A549 (cell line): ENCODE data around the gene STX8. TPM values are rescaled to one million over a fixed set of nuclear protein-coding genes. Genes with fewer than 3 reads are reported as not detected.

Source experiments
- ATAC-seq, 2 experiments: fragments of 200-7000 bp in 1 of 2; fragments of >200 bp in 1 of 2; cut with Nextera tagmentation in 1 of 2; cut with Tn5 transposase in 1 of 2; 3 replicates each; pipeline versions ENCODE4 v1.8.0 to v1.9.1; 2018 to 2020; ENCODE audit warnings: mild to moderate bottlenecking in 1 of 2, moderate library complexity in 1 of 2
- CTCF ChIA-PET: fragments of 300-600 bp; sonication (Branson Sonifier 250); formaldehyde crosslinking; extraction: SDS; loops from one replicate; lab custom pipeline; 2021; ENCODE audit warnings: antibody characterized with exemption, inconsistent platforms; lab: Yijun Ruan, JAX
- POLR2A ChIA-PET: fragments of 350-600 bp; formaldehyde crosslinking; extraction: SDS; loops from one replicate; lab custom pipeline; 2021; ENCODE audit warnings: antibody characterized with exemption, inconsistent platforms; lab: Yijun Ruan, JAX
- DNase-seq, 2 experiments: peaks; one replicate each; pipeline versions ENCODE4 v3.0.0 to v3.0.0-alpha.2; 2011 to 2016; ENCODE audit warnings: low read depth in 1 of 2, low spot score in 1 of 2
- FAIRE-seq: peaks from 2 replicates; lab custom pipeline; 2011; peaks lifted over from hg19 to GRCh38; lab: Jason Lieb, UNC
- H3K27ac ChIP-seq, 2 experiments: fragments of >200 bp; sonication (Bioruptor Twin); formaldehyde crosslinking; 3 replicates each; pipeline ENCODE4 v1.5.1; 2016 to 2017
- H3K4me1 ChIP-seq: fragments of >200 bp; sonication (Bioruptor Twin); formaldehyde crosslinking; 3 replicates; pipeline ENCODE4 v1.6.1; 2016
- H3K4me2 ChIP-seq: fragments of >200 bp; sonication (Bioruptor Twin); formaldehyde crosslinking; 3 replicates; pipeline ENCODE4 v1.6.1; 2016
- H3K4me3 ChIP-seq: fragments of >200 bp; sonication (Bioruptor Twin); formaldehyde crosslinking; 3 replicates; pipeline ENCODE4 v1.5.1; 2016
- H3K9me3 ChIP-seq: fragments of >200 bp; sonication (Bioruptor Twin); formaldehyde crosslinking; 3 replicates; pipeline ENCODE4 v1.6.1; 2016
- CHD4 ChIP-seq: fragments of 200-600 bp; sonication (generic); IDR thresholded peaks from 2 replicates; pipeline ENCODE4 v1.6.1; 2016; ENCODE audit warnings: antibody characterized with exemption, mild to moderate bottlenecking, borderline replicate concordance
- FOSB ChIP-seq: fragments of 250-450 bp; sonication (Bioruptor Pico); IDR thresholded peaks from 2 replicates; pipeline ENCODE4 v1.5.0; 2020; ENCODE audit warnings: mild to moderate bottlenecking, moderate library complexity
- HEYL ChIP-seq: fragments of 250-450 bp; sonication (Bioruptor Pico); IDR thresholded peaks from 2 replicates; pipeline ENCODE4 v1.8.0; 2021; ENCODE audit warnings: mild to moderate bottlenecking, moderate library complexity
- HOXB13 ChIP-seq: fragments of 250-450 bp; sonication (Bioruptor Pico); IDR thresholded peaks from 2 replicates; pipeline ENCODE4 v1.5.0; 2020; ENCODE audit warnings: low read depth, mild to moderate bottlenecking, moderate library complexity
- JUN ChIP-seq, 2 experiments: fragments of >200 bp; sonication (Bioruptor Twin); formaldehyde crosslinking; IDR thresholded peaks; 2 replicates in 1 of 2; 3 replicates in 1 of 2; pipeline ENCODE4 v1.6.1; 2016 to 2017
- JUNB ChIP-seq: fragments of >200 bp; sonication (Bioruptor Twin); formaldehyde crosslinking; IDR thresholded peaks from 2 replicates; pipeline ENCODE4 v1.6.1; 2016
- KDM1A ChIP-seq: fragments of 200-600 bp; sonication (generic); IDR thresholded peaks from 2 replicates; pipeline ENCODE4 v1.6.1; 2016; ENCODE audit warnings: low read depth, mild to moderate bottlenecking
- KDM5A ChIP-seq: fragments of 200-600 bp; sonication (generic); IDR thresholded peaks from 2 replicates; pipeline ENCODE4 v1.6.1; 2016; ENCODE audit warnings: antibody characterized with exemption, mild to moderate bottlenecking
- MAZ ChIP-seq: fragments of 150-350 bp; IDR thresholded peaks from 2 replicates; pipeline ENCODE4 v1.6.1; 2014; ENCODE audit warnings: antibody characterized with exemption, low read depth, low read length, borderline replicate concordance
- MYC ChIP-seq: IDR thresholded peaks from 2 replicates; pipeline ENCODE4 v1.6.1; 2012; ENCODE audit warnings: mild to moderate bottlenecking, inconsistent platforms, low read length, improper control_type of control experiment, borderline replicate concordance
- NR3C1 ChIP-seq: fragments of >200 bp; sonication (Bioruptor Twin); formaldehyde crosslinking; IDR thresholded peaks from 3 replicates; pipeline ENCODE4 v1.6.1; 2017
- PHF8 ChIP-seq: fragments of 200-600 bp; sonication (generic); IDR thresholded peaks from 2 replicates; pipeline ENCODE4 v1.6.1; 2016; ENCODE audit warnings: low read depth, mild to moderate bottlenecking, antibody characterized with exemption, moderate library complexity, borderline replicate concordance
- POLR2A ChIP-seq: IDR thresholded peaks from 2 replicates; pipeline ENCODE4 v1.6.1; 2012; ENCODE audit warnings: mild to moderate bottlenecking, low read length
- POLR2AphosphoS2 ChIP-seq: conservative IDR thresholded peaks from 2 replicates; pipeline ENCODE4 v1.6.1; 2012; ENCODE audit warnings: low read length, improper control_type of control experiment, inconsistent platforms
- RARB ChIP-seq: fragments of 250-450 bp; sonication (Bioruptor Pico); IDR thresholded peaks from 2 replicates; pipeline ENCODE4 v1.8.0; 2021; ENCODE audit warnings: mild to moderate bottlenecking, moderate library complexity
- RNF2 ChIP-seq: fragments of 200-600 bp; sonication (generic); IDR thresholded peaks from 2 replicates; pipeline ENCODE4 v1.6.1; 2016; ENCODE audit warnings: low read depth, mild to moderate bottlenecking, antibody characterized with exemption, moderate library complexity, borderline replicate concordance
- SMC3 ChIP-seq: fragments of >200 bp; sonication (Bioruptor Twin); formaldehyde crosslinking; IDR thresholded peaks from 3 replicates; pipeline ENCODE4 v1.6.1; 2018; ENCODE audit warnings: inconsistent platforms
- SREBF2 ChIP-seq: fragments of 450-650 bp; IDR thresholded peaks from 2 replicates; pipeline ENCODE4 v1.6.1; 2014; ENCODE audit warnings: mild to moderate bottlenecking, moderate library complexity
- TP53 ChIP-seq: fragments of 250-450 bp; sonication (Bioruptor Pico); IDR thresholded peaks from 2 replicates; pipeline ENCODE4 v1.5.0; 2021; ENCODE audit warnings: mild to moderate bottlenecking, moderate library complexity
- ZSCAN20 ChIP-seq: fragments of 250-450 bp; sonication (Bioruptor Pico); IDR thresholded peaks from 2 replicates; pipeline ENCODE4 v1.8.0; 2022; ENCODE audit warnings: mild to moderate bottlenecking, moderate library complexity
- WGBS: methylation state at CpG from one replicate; pipeline ENCODE4 v1.1.6; 2017; ENCODE audit errors: missing lambda C conversion rate; 5-methylcytosine and 5-hydroxymethylcytosine counted together
- polyA plus RNA-seq, 4 experiments: library from polyadenylated mRNA; depleted of rRNA in 3 of 4; stranded (reverse); fragments of >200 nt; fragmentation: RNase III in 1 of 4; extraction: RNeasy Plus Mini Kit Qiagen cat#74134 plus additional on column Dnase treatment in 1 of 4; gene quantifications; 2 replicates in 3 of 4; 3 replicates in 1 of 4; pipeline ENCODE4 v1.2.3, GENCODE V29; 2011 to 2017
- TF ChIP-seq, protein P1 (sequence below): fragments of 450-650 bp; IDR thresholded peaks from 2 replicates; pipeline ENCODE4 v1.6.1; 2014; ENCODE audit warnings: antibody characterized with exemption
- TF ChIP-seq, protein P2 (sequence below): fragments of 250-450 bp; sonication (Bioruptor Pico); IDR thresholded peaks from 2 replicates; pipeline ENCODE4 v1.5.0; 2020; ENCODE audit warnings: low read depth, mild to moderate bottlenecking, moderate library complexity
- TF ChIP-seq, protein P3 (sequence below): IDR thresholded peaks from 2 replicates; pipeline ENCODE4 v1.6.1; 2012
- TF ChIP-seq, protein P4 (sequence below): fragments of 150-350 bp; IDR thresholded peaks from 2 replicates; pipeline ENCODE4 v1.6.1; 2014; ENCODE audit warnings: low read depth, mild to moderate bottlenecking, low read length

The STX8 gene
- polyA plus RNA-seq, 2 of the 4 experiments (the other 2 are of a cell fraction): 93.6 to 168 TPM

DNA sequence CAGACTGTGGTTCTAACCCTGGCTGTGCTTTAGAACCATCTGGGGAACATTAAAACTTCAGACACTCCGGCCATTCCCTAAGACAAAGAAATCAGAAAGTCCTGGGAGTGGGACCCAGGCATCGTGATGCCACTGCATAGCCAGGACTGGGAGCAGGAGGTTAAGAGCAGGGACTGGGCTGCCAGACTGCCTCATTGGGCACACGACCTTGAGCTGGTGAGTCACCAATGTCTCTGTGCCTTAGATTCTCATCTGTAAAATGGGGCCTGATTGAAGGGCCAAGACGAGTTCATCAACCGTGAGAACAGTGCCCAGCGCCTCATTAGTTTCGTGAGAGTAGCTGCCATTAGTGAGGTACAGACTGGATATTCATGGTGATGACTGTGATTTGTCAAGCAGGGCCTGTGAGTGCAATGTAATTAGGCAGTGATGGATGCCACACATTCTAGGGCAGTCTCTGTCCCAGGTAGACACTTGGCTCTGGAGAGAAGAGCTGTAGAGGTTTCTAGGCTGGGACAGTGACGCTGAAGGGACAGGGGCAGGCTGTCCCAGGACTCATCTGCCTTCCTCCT lies 357.5 kb downstream of the STX8 start:
- no peak for FAIRE-seq
- ATAC-seq: peak; percentile 5 to 23; a peak in 2 of 6 replicates
- TF ChIP-seq MYC: no peak
- ChIA-PET CTCF (interaction anchor here (0.5 to 2.3 kb wide), 4 partner anchors 10 to 304 kb away, joined by 3 to 6 read pairs (median 4); no protein-coding TSS in a partner anchor), POLR2A (no interaction called here)
- peaks cover 20% of the 10 kb centered on the region for H3K9me3 ChIP-seq
- H3K4me2 ChIP-seq: peak overlapping the region; percentile 36; the same call in 2 of the 3 replicates
- H3K27ac ChIP-seq: peak overlapping the region; percentile 47 to 52; a peak in 3 of 6 replicates
- peaks cover 11% of the 10 kb centered on the region; the same call in 2 of the 3 replicates for H3K4me1 ChIP-seq
- no peak for DNase-seq
- no peak overlapping the region for H3K4me3 ChIP-seq
- WGBS: 54% methylated on average over 8 of the region's 8 CpGs

DNA sequence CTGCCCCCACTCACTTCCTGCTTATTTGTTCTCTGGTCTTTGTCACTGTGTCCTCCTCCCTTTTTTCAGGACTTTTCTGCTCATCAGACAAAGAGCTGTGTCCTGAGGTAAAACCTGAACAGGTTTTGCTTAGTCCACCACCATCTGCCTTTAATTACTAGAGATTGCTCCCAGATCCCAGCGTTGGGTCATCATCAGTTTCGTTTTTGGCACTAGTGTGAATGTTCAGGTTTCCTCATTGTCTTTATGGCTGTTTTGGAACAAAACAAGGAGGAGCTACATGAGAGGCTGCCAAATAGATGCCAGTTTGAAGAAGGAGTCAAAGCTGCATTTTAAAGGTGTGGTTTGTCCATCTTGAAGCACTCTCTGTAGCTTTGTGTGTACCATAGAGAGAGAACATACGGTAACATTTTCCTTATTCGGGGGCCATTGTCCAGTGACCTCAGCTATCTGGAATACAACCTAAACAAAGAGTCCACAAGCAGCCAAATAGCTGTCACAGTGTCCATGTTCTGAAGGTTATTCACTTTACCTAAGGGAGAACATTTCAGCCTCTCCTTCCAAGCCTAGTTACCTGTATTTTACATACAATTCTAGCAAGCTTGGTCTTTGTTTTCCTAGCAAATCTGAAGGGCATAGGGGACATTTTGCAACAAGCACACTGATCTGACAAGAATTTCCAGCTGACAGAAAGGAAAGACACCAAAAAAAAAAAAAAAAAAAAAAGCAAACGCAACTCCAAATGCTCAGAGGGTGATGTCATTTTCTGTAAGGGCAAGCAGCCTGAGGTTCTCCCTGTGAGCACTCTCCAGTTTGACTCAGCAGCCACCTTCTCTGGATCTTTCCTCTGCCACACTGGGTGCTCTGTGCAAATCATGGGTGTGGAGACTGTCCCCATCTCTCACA lies 358.2 kb downstream of the STX8 start:
- Histone ChIP-seq H3K4me2 (peak overlapping the region; percentile 36), H3K4me3 (no peak overlapping the region)
- POLR2A ChIA-PET: interaction anchor here (0.6 kb wide), 1 partner anchor 23 kb away, joined by 3 read pairs; no protein-coding TSS in a partner anchor
- 29% methylated on average over 5 of the region's 5 CpGs for WGBS
- ATAC-seq: peak; percentile 63 to 66; a peak in 4 of 6 replicates
- CTCF ChIA-PET: interaction anchor here (1.3 to 2.3 kb wide), 3 partner anchors 11 to 305 kb away, joined by 4 to 6 read pairs (median 5); no protein-coding TSS in a partner anchor
- TF ChIP-seq TP53 (CRISPR knock-in tag): no peak
- TF ChIP-seq, all 56 proteins: peak for 0
- H3K9me3 ChIP-seq: peaks cover 20% of the 10 kb centered on the region
- H3K4me1 ChIP-seq: peaks cover 11% of the 10 kb centered on the region; the same call in 2 of the 3 replicates
- DNase-seq (no peak), FAIRE-seq (no peak)
- peak overlapping the region; percentile 47 to 52; a peak in 3 of 6 replicates for H3K27ac ChIP-seq

DNA sequence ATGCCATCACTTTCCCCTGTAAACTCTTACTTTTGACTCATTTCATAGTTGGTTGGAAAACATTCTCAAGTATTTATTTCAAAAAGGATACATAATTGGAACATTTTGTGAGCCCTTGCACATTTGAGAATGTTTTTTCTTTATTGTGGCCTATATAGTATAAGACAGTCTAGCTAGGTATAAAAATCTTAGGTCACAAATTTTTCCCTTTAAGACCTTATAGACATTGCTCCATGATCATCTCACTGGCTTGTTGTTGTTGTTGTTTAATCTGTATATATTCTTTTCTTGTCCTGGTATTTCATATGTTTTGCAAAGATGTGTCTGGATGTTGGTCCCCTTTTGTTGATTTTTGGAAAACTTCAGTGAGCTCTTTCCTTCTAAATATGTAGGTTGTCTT lies 360.2 kb downstream of the STX8 start:
- Histone ChIP-seq H3K4me3 (no peak overlapping the region), H3K27ac (no peak overlapping the region), H3K4me2 (no peak overlapping the region), H3K9me3 (peaks cover 20% of the 10 kb centered on the region), H3K4me1 (peaks cover 11% of the 10 kb centered on the region; the same call in 2 of the 3 replicates)
- DNase-seq: no peak
- TF ChIP-seq RARB (CRISPR knock-in tag): no peak
- TF ChIP-seq, protein P1, sequence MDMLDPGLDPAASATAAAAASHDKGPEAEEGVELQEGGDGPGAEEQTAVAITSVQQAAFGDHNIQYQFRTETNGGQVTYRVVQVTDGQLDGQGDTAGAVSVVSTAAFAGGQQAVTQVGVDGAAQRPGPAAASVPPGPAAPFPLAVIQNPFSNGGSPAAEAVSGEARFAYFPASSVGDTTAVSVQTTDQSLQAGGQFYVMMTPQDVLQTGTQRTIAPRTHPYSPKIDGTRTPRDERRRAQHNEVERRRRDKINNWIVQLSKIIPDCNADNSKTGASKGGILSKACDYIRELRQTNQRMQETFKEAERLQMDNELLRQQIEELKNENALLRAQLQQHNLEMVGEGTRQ: no peak
- TF ChIP-seq FOSB: no peak
- TF ChIP-seq SMC3: no peak
- no peak for TF ChIP-seq CHD4
- TF ChIP-seq PHF8: no peak
- TF ChIP-seq HEYL (CRISPR knock-in tag): no peak
- no peak for TF ChIP-seq RNF2
- CTCF ChIA-PET: interaction anchor here (1.4 kb wide), 1 partner anchor 41 kb away, joined by 3 read pairs; no protein-coding TSS in a partner anchor
- POLR2A ChIA-PET: no interaction called here
- ATAC-seq: no peak
- no peak for FAIRE-seq

DNA sequence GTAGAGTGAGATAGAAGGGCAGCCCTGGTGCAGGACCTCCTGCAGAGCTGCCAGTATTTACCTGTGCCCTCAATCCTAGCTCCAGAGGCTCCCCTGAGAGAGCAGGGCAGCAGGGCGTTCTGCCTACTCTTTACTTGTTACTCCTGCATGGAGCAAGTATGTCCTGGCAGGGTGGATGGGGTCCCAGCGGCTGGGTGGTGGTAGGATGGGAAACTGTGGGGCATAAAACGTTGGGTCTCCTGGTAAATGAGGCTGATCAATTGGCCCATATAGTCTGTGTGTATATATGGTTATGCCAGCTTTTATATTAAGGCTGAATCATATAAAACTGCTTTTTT lies 362.3 kb downstream of the STX8 start:
- peaks cover 11% of the 10 kb centered on the region; the same call in 2 of the 3 replicates for H3K4me1 ChIP-seq
- H3K4me2 ChIP-seq: no peak overlapping the region
- no peak for DNase-seq
- ATAC-seq: no peak
- TF ChIP-seq JUNB (no peak), NR3C1 (no peak), POLR2A (no peak), ZSCAN20 (no peak), KDM1A (no peak), PHF8 (no peak), JUN (IDR thresholded peaks at IDR 0.05) (no peak), MAZ (no peak), HOXB13 (CRISPR knock-in tag) (no peak), POLR2AphosphoS2 (no peak), KDM5A (no peak), SREBF2 (no peak)
- TF ChIP-seq, protein P1: no peak
- TF ChIP-seq, protein P2, sequence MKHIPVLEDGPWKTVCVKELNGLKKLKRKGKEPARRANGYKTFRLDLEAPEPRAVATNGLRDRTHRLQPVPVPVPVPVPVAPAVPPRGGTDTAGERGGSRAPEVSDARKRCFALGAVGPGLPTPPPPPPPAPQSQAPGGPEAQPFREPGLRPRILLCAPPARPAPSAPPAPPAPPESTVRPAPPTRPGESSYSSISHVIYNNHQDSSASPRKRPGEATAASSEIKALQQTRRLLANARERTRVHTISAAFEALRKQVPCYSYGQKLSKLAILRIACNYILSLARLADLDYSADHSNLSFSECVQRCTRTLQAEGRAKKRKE (CRISPR knock-in tag): no peak
- TF ChIP-seq, protein P3, sequence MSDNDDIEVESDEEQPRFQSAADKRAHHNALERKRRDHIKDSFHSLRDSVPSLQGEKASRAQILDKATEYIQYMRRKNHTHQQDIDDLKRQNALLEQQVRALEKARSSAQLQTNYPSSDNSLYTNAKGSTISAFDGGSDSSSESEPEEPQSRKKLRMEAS: no peak
- TF ChIP-seq, protein P4, sequence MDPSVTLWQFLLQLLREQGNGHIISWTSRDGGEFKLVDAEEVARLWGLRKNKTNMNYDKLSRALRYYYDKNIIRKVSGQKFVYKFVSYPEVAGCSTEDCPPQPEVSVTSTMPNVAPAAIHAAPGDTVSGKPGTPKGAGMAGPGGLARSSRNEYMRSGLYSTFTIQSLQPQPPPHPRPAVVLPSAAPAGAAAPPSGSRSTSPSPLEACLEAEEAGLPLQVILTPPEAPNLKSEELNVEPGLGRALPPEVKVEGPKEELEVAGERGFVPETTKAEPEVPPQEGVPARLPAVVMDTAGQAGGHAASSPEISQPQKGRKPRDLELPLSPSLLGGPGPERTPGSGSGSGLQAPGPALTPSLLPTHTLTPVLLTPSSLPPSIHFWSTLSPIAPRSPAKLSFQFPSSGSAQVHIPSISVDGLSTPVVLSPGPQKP: no peak
- TF ChIP-seq, all 56 proteins: peak for 0
- no peak overlapping the region for H3K4me3 ChIP-seq
- ChIA-PET CTCF (no interaction called here), POLR2A (no interaction called here)
- no peak for FAIRE-seq
- H3K9me3 ChIP-seq: peaks cover 20% of the 10 kb centered on the region
- WGBS: 9% methylated on average over 3 of the region's 3 CpGs
- H3K27ac ChIP-seq: no peak overlapping the region
